GM15510 (cell line): Measurements from ENCODE around the gene TTLL11.

Source experiments
- POLR2A ChIP-seq: IDR thresholded peaks from 3 replicates; pipeline ENCODE4 v1.6.1; 2011; ENCODE audit warnings: borderline replicate concordance; ENCODE audit not compliant: insufficient read length; ENCODE audit errors: extremely low read depth

The TTLL11 gene

DNA sequence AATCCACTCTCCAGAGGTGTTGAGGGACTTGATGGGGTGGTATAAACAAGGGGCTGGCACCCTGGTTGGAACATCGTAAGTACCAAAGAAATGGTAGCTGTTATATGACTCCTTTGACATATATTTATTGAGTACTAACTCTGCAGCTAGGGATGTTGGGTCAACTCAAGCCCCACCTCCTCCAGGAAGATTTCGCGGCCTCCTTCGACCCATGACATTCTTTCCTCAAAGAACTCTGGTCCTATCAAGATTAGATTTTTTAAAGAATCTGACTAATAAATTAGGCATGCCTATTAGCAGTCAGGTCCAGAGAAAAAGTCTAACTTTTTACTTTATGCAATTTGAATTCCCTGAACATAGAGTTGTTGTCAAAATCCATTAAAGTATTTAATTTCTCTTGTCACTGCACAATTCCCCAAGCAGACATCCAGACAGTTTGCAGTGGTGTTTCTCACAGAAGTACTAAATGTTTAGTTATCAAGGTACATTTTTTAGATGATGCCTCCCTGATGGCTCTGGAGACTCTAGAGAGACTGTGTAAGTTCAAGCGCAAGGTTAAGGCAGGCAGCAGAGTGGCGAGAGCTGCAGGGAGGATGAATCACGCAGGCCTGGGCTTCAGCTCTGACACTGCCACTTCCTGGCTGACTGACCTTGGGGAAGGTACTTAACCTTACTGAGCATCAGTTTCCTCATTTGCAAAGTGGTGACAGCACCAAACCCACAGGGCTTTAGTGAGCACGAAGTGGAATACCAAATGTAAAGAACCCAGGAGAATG, 209.6 kb downstream of the TTLL11 start:
- no peak for TF ChIP-seq POLR2A

DNA sequence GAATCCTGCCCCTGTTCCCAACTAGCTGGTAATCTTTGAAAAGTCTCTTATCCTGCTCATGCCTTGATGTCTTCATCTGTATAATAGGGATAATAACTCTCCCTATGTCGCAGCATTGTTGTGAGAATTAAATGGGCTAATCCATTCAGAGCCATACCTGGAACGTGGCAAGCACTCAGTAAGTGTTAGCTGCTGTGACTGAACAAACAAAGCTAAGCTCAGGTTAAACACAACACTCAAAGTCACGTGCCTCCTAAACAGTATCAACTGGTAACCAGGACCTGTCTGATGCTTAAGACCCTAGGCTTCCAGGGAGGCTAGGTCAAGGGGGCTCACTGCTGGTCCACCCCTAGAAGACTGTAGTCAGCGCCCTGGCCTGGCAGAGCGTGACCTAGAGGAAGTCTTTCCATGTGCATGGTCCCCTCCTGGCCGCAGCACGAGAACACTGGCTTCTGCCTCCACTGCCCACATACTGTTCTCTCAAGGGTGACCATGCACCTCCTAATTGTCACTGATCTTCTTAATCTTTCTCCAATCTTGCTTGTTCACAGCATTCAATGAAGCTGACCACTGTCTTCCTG, 211.1 kb downstream of the TTLL11 start:
- no peak for TF ChIP-seq POLR2A

DNA sequence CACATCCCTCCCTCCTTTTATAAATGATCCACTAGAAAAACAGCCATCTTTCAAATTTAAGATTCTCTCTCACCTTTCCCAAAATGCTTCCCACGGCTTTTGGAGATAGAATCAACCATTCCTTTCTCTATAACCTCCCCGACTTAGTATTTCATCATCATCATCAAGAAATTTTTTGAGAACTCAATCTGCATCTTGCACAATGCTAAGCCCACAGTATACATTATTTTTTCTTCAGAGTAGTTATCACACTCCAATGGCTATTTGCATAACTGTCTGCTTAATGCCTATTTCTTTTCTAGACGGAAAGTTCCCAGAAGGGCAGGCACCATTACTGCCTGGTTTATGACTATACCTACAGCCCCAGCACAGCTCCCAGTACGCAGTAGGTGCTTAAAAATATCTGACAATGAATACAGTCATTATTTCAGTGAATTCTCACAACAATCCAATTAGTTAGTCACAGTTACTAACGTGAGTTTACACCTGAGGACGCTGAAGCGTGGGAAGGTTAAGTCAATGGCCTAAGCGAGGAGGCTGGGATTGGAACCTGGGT, 212.7 kb downstream of the TTLL11 start:
- no peak for TF ChIP-seq POLR2A

DNA sequence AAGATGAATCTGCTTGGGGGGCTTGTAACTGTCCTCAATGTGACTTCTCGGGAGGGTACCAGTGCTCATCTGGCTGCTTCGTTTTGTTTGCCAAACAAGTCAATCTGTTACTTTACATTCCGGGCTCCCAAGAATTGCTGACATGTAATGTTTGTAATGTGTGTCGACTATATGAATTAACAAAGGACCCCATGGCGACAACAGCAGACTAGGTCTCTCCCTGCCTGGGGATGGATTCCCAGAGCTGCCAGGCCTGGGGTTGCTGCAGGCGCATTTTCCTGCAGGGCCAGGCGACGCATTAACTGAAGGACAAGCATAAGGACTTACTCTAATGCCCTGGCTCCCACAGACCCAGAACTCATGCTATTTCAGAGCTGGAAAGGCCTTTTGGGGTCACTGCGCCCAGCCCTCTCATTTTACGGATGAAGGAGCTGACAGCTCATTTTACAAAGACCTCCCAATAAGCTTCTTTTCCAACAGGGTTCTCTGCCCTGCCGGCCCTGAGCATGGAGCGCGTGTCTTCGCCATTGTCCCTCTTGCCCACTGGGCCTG, 214.8 kb downstream of the TTLL11 start:
- no peak for TF ChIP-seq POLR2A

DNA sequence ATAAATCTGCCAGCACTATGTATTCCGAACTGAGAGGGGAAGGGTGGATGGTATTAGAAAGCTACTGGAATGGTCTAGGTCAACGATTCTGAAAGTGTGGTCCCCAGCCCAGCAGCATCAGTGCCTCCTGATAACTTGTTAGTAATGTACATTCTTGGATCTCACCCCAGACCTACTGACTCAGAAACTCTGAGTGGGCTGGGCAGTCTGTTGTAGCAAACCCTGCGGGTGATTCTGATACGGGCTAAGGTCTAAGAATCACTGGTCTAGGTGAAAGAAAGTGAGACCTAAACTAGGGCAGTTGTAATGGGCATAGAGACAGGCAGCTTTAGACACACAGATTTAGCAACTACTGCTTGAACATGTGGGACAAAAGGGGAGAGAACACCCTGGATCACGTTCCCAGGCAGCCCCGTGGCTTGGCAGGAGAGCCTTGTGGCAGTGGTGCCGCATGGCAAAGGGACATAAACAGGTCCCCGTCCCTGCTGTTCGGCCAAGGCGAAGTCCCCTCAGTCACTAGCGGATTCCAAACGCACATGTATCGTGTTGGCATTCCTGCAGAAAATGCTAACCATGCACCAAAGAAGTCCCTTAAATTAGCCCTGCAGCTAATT, 216.3 kb downstream of the TTLL11 start:
- no peak for TF ChIP-seq POLR2A

DNA sequence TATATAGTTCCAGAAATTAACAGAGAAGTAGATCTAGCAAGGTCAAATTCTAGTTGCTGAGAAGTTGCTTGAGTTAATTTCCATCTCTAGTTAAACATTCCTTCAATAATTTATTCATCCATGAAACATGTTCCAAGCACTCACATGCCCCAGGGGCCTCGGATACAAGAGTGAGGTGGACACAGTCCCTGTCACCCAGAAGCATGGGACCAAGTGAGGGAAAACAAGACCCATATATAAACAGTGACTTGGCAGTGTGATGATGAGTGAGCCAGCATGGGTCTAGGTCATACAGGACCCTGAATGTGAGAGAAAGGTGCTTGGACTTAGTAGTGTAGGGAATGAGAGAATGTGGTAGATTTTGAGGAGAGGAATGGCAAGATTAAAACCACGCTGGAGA, 216.9 kb downstream of the TTLL11 start:
- no peak for TF ChIP-seq POLR2A

DNA sequence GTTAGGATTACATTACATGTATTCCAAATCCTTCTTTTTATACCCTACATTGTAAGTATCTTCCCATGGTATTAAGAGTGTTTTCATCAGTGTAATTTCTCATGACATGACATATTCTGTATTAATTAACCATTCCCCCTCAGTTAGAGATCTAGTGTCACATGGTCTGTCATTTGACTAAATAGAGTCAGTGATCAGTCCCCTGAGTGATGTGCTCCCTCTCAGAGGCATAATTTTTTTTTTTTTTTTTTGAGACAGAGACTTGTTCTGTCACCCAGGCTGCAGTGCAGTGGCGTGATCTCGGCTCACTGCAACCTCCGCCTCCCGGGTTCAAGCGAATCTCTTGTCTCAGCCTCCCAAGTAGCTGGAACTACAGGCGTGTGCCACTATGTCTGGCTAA, 218.6 kb downstream of the TTLL11 start:
- no peak for TF ChIP-seq POLR2A

DNA sequence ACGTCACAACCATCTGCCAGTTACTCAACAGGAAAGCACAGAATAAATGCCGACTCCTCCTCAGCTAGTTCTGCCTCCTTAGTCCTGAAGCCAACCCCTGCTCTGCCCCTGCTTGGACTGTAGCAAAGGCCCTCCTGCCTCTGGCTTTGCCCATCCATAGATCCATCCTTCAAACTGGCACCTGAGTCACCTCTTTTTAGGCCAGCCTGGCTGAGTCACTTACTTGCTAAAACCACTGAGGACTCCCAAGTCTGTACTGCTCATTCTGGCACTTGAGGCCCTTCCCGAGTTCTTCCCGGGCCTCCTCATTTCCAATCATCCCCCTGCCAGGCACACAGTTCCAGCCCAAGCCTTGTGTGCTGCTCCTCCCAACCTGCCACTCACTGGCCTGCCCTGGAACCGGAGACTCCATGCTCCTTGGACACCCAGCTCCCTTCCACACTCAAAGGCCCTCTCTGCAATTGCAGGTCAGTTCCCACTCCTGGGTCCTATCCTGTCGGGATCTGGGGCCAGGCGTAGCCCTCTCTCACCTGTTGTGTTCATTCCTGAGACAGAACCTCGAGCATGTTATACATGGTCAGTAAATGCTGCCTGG, 221.6 kb downstream of the TTLL11 start:
- TF ChIP-seq POLR2A: no peak

DNA sequence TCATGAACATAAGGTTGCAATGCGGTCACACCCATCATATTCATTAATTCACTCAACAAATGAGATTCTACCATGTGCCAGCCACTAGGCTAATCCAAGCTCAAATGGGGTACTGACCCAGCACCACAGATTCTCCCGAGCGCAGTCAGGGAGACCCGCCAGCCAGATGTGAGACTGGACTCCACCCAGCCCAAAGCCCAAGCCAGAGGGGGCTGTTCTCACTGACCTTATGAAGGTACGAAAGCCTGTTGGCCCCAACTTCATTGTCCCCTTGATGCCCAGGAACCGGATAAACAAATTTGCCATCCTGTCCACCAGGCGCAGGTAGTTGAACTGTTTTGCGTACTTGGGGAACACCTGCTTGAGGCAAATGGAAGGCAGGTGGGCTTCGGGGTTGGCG, 222.8 kb downstream of the TTLL11 start:
- no peak for TF ChIP-seq POLR2A

DNA sequence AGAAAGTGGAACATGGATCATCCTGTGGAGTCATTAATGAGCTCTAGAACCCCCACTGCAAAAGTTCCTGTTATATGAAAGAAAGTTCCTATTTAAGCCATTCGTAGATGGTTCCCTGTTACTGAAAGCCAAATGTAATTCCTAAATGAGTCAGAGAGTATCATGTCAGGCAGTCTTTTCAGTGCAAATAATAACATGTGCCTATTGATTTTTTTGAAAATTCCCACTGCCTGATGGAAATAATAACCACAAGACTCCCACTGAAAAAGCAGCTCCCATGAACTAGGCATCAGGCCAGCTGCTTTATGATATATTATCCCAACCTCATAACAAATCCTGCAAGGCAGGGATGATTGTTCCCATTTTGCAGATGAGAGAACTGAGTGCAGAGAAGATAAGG, 224.5 kb downstream of the TTLL11 start:
- no peak for TF ChIP-seq POLR2A

DNA sequence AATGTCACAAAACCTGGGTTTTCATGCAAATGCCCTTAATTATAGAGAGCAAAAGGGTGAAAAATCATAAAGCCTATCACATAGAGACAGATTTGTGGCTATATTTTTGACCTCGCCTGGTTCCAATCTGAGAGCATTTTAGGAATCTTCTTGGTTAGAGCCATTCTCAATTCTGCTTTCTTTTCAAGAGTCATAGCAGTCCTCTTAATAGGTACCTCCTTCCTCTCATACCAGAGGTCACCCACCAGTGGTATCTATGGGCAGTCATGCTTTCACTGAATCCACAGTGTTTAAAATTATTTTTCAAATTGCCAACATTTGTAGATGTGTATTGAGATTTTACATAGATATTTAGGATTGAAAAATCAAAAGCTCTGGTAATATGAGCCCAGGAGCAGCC, 226.2 kb downstream of the TTLL11 start:
- TF ChIP-seq POLR2A: no peak

DNA sequence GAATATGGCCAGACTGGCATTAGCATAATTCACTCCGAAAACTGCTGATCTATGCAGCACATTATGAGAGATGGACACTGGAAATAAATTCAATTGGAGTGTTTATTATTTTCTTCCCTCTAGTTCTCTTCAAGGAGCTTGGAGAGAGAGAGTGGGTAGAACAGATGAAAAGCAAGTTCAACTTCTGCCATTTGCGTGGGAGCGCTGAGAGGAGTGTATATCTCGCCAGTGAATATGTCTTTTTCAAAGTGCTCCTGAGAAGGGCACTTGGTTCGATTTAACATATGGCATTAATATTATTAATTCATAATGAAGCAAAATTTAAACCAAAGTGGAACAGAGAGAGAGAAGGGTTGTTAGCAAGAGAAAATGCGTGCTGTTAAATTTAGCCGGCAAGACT, 227.2 kb downstream of the TTLL11 start:
- no peak for TF ChIP-seq POLR2A

DNA sequence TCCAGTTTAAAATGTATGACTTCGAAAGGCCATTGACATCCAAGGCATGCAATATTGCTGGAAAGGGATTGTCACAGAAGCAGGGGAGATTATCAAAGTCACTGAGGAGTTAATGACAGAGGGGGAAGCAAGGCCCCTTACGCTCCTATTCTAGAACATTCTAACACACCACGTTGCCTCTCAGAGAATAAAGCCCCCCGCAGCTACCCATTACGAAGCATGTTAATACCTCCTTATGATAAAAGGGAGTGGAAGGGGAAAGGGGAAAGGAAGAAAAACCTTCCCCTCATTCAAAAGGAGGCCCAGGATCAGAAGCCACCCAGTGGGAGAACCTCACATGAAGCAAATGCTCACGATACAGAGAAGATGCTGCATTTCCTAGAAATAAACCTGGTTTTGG, 228.0 kb downstream of the TTLL11 start:
- TF ChIP-seq POLR2A: no peak

DNA sequence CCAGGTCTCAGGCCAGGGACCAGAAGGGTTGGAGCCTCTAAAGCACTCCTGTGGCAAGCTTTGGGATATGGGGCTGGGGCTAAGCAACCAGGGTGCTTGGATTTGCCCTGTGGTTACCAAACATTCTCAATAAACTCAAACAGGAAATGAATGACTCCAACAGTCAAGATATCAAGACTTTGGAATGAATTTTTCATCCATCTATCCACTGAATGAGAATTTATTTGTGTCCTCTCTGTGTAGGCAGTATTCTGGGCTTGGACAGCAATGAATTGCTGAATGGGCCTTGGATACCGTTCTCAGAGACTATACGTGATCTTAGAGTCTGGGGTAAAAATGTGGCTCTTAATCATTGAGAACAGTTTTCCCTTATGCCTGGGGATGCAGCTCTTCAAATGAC, 229.2 kb downstream of the TTLL11 start:
- no peak for TF ChIP-seq POLR2A
